GM12891 (cell line): Measurements from ENCODE around the gene ELOVL2.

Experiments used
- POLR2A ChIP-seq: IDR thresholded peaks from 2 replicates; pipeline ENCODE4 v1.6.1; 2011; ENCODE audit warnings: low read depth, low read length, control low read depth
- TAF1 ChIP-seq: IDR thresholded peaks from 2 replicates; pipeline ENCODE4 v1.6.1; 2011; ENCODE audit warnings: low read depth, low read length, control low read depth

GRCh38 chr6:11069760-11070159 is 25.7 kb upstream of the ELOVL2 start:
- TF ChIP-seq TAF1 (no peak), POLR2A (no peak)
